ENCODE results near the gene ZNF157.
"Not testable (repeated sequence)": the region's sequence is repeated elsewhere in the genome, so short reads cannot be mapped to it uniquely, and the experiment has no call there.

ZNF157 gene

DNA sequence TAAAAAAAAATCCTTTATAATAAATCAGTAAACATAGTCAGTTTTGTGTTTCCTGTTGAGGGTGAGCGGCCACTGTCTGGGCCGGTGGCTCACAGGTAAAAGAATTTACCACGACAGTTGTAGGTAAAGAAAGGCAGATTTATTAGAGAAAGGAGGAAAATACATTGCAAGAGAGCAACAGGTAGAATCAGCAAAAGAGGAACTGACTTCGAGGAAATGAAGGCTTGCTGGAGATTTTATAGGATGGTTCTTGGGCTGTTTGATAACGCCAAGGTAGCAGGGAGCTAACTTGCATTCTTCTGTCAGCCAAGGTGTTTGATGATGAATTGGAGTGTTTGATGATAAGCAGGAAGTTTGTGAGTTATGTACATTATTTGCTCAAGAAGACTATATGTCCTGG lies 2.8 kb downstream of the ZNF157 start:
- peaks cover 5% of the 10 kb centered on the region for H3K9me3 ChIP-seq (ENCODE audit: control insufficient read depth, insufficient read depth, low read depth, low read length)
- no peak overlapping the region for H3K9ac ChIP-seq (ENCODE audit: low read length)
- H3K27me3 ChIP-seq (ENCODE audit: control insufficient read depth, insufficient read depth, low read length), result no peaks in the 10 kb centered on the region
- H3K36me3 ChIP-seq (ENCODE audit: control insufficient read depth, insufficient read depth, low read length), result no peaks in the 10 kb centered on the region
- H3K4me3 ChIP-seq (ENCODE audit: low read depth, low read length), result no peak overlapping the region
- H3K4me1 ChIP-seq (ENCODE audit: control insufficient read depth, insufficient read depth, low read length), result peaks cover 11% of the 10 kb centered on the region
- no peak overlapping the region for H3K27ac ChIP-seq (ENCODE audit: low read depth, low read length)

GRCh38 chrX:47380268-47380667 lies 9.9 kb downstream of the ZNF157 start:
- no peaks in the 10 kb centered on the region for H3K36me3 ChIP-seq (ENCODE audit: control insufficient read depth, insufficient read depth, low read length)
- H3K9me3 ChIP-seq (ENCODE audit: control insufficient read depth, insufficient read depth, low read depth, low read length), result peaks cover 5% of the 10 kb centered on the region; the same call in 1 of the 2 replicates
- H3K4me3 ChIP-seq (ENCODE audit: low read depth, low read length), result no peak overlapping the region
- peaks cover 33% of the 10 kb centered on the region for H3K4me1 ChIP-seq (ENCODE audit: control insufficient read depth, insufficient read depth, low read length)
- H3K27ac ChIP-seq (ENCODE audit: low read depth, low read length), result no peak overlapping the region
- no peak overlapping the region for H3K9ac ChIP-seq (ENCODE audit: low read length)
- H3K27me3 ChIP-seq (ENCODE audit: control insufficient read depth, insufficient read depth, low read length), result no peaks in the 10 kb centered on the region

DNA sequence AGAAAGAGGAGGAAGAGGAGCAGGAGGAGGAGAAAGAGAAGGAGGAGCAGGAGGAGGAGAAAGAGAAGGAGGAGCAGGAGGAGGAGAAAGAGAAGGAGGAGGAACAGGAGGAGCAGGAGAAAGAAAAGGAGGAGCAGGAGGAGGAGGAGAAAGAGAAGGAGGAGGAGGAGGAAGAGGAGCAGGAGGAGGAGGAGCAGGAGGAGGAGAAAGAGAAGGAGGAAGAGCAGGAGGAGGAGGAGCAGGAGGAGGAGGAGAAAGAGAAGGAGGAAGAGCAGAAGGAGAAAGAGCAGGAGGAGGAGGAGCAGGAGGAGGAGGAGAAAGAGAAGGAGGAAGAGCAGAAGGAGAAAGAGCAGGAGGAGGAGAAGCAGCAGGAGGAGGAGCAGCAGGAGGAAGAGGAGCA lies 10.5 kb downstream of the ZNF157 start:
- H3K4me1 ChIP-seq (ENCODE audit: control insufficient read depth, insufficient read depth, low read length), result peaks cover 33% of the 10 kb centered on the region
- not testable (repeated sequence) for H3K27me3 ChIP-seq (ENCODE audit: control insufficient read depth, insufficient read depth, low read length); H3K4me3 ChIP-seq (ENCODE audit: low read depth, low read length); H3K9ac ChIP-seq (ENCODE audit: low read length); H3K27ac ChIP-seq (ENCODE audit: low read depth, low read length); H3K36me3 ChIP-seq (ENCODE audit: control insufficient read depth, insufficient read depth, low read length); H3K9me3 ChIP-seq (ENCODE audit: control insufficient read depth, insufficient read depth, low read depth, low read length)

DNA sequence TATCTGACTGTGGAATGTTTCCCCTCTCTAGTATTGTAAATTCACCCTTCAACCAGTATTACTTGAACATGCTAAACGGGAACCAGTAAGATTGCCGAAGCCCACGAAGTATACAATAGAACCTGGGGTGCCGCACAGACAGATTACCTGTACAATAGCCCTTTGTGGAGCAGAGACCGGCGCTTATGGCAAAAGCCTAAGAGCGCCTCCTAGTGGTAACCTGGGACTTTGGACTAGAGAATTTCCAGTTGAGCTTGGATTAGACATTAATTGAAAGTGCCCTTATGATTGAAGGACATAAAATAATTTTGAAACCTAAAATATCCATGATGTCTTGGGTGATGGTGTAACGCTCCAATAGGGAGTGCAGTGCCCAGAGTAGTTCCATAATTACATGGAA lies 14.1 kb downstream of the ZNF157 start:
- Histone ChIP-seq H3K4me3 (ENCODE audit: low read depth, low read length) (no peak overlapping the region), H3K9ac (ENCODE audit: low read length) (no peak overlapping the region), H3K9me3 (ENCODE audit: control insufficient read depth, insufficient read depth, low read depth, low read length) (no peaks in the 10 kb centered on the region), H3K36me3 (ENCODE audit: control insufficient read depth, insufficient read depth, low read length) (no peaks in the 10 kb centered on the region), H3K27ac (ENCODE audit: low read depth, low read length) (no peak overlapping the region), H3K4me1 (ENCODE audit: control insufficient read depth, insufficient read depth, low read length) (peaks cover 26% of the 10 kb centered on the region), H3K27me3 (ENCODE audit: control insufficient read depth, insufficient read depth, low read length) (no peaks in the 10 kb centered on the region)

GRCh38 chrX:47390780-47391179 lies 20.4 kb downstream of the ZNF157 start:
- no peaks in the 10 kb centered on the region for H3K27me3 ChIP-seq (ENCODE audit: control insufficient read depth, insufficient read depth, low read length)
- no peaks in the 10 kb centered on the region for H3K4me1 ChIP-seq (ENCODE audit: control insufficient read depth, insufficient read depth, low read length)
- H3K36me3 ChIP-seq (ENCODE audit: control insufficient read depth, insufficient read depth, low read length), result no peaks in the 10 kb centered on the region
- peaks cover 7% of the 10 kb centered on the region; the same call in 1 of the 2 replicates for H3K9me3 ChIP-seq (ENCODE audit: control insufficient read depth, insufficient read depth, low read depth, low read length)
- no peak overlapping the region for H3K9ac ChIP-seq (ENCODE audit: low read length)
- no peak overlapping the region for H3K27ac ChIP-seq (ENCODE audit: low read depth, low read length)
- no peak overlapping the region for H3K4me3 ChIP-seq (ENCODE audit: low read depth, low read length)

- Histone ChIP-seq H3K4me1 (ENCODE audit: control insufficient read depth, insufficient read depth, low read length) (no peaks in the 10 kb centered on the region), H3K9ac (ENCODE audit: low read length) (no peak overlapping the region), H3K27ac (ENCODE audit: low read depth, low read length) (no peak overlapping the region), H3K4me3 (ENCODE audit: low read depth, low read length) (no peak overlapping the region), H3K9me3 (ENCODE audit: control insufficient read depth, insufficient read depth, low read depth, low read length) (peaks cover 61% of the 10 kb centered on the region), H3K27me3 (ENCODE audit: control insufficient read depth, insufficient read depth, low read length) (no peaks in the 10 kb centered on the region), H3K36me3 (ENCODE audit: control insufficient read depth, insufficient read depth, low read length) (peaks cover 11% of the 10 kb centered on the region)
These were observed 42.8 kb downstream of the ZNF157 start for GRCh38 chrX:47413179-47413594.

DNA sequence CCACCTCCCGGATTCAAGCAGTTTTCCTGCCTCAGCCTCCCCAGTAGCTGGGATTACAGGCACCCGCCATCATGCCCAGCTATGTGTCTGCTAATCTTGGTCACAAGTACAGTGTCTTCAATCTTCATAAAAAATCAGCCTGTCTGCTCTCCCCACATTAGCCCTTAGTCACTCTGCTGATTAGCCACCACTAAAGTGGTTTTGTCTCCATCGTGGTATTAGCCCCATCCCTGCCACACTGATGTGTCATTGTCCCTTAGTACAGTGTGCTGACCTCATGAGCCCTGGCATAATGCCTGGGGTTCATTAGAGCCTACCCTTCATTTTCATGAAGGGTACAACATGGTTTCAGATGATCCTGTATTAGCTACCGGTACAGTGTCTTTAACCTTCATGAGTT lies 49.9 kb downstream of the ZNF157 start:
- Histone ChIP-seq H3K9me3 (ENCODE audit: control insufficient read depth, insufficient read depth, low read depth, low read length) (peaks cover 46% of the 10 kb centered on the region; the same call in 1 of the 2 replicates), H3K4me1 (ENCODE audit: control insufficient read depth, insufficient read depth, low read length) (no peaks in the 10 kb centered on the region), H3K27ac (ENCODE audit: low read depth, low read length) (no peak overlapping the region)

GRCh38 chrX:47420962-47421361 lies 50.6 kb downstream of the ZNF157 start:
- Histone ChIP-seq H3K36me3 (ENCODE audit: control insufficient read depth, insufficient read depth, low read length) (no peaks in the 10 kb centered on the region), H3K27ac (ENCODE audit: low read depth, low read length) (no peak overlapping the region), H3K27me3 (ENCODE audit: control insufficient read depth, insufficient read depth, low read length) (no peaks in the 10 kb centered on the region), H3K9ac (ENCODE audit: low read length) (no peak overlapping the region), H3K4me3 (ENCODE audit: low read depth, low read length) (no peak overlapping the region), H3K4me1 (ENCODE audit: control insufficient read depth, insufficient read depth, low read length) (no peaks in the 10 kb centered on the region), H3K9me3 (ENCODE audit: control insufficient read depth, insufficient read depth, low read depth, low read length) (peaks cover 44% of the 10 kb centered on the region; the same call in 1 of the 2 replicates)

More for the DNA sequence above, 49.9 kb downstream of the ZNF157 start:
- H3K9ac ChIP-seq (ENCODE audit: low read length), result no peak overlapping the region
- H3K4me3 ChIP-seq (ENCODE audit: low read depth, low read length), result no peak overlapping the region
- H3K36me3 ChIP-seq (ENCODE audit: control insufficient read depth, insufficient read depth, low read length), result no peaks in the 10 kb centered on the region
- no peaks in the 10 kb centered on the region for H3K27me3 ChIP-seq (ENCODE audit: control insufficient read depth, insufficient read depth, low read length)

DNA sequence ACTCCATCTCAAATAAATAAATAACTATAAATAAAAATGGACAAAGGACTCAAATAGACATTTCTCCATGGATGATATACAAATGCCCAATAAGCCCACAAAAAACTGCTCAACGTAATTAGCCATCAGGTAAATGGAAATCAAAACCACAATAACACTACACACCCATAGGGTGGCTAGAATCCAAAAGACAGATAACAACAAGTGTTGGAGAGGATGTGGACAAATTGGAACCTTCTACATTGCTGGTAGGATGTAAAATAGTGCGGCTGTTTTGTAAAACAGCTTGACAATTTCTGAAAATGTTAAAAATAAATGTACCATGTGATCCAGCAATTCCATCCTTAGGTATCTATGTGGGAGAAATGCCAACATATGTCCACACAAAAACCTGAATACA lies 52.1 kb downstream of the ZNF157 start:
- H3K4me1 ChIP-seq (ENCODE audit: control insufficient read depth, insufficient read depth, low read length), result no peaks in the 10 kb centered on the region
- H3K27me3 ChIP-seq (ENCODE audit: control insufficient read depth, insufficient read depth, low read length), result no peaks in the 10 kb centered on the region
- H3K36me3 ChIP-seq (ENCODE audit: control insufficient read depth, insufficient read depth, low read length), result no peaks in the 10 kb centered on the region
- H3K27ac ChIP-seq (ENCODE audit: low read depth, low read length), result no peak overlapping the region
- no peak overlapping the region for H3K4me3 ChIP-seq (ENCODE audit: low read depth, low read length)
- H3K9me3 ChIP-seq (ENCODE audit: control insufficient read depth, insufficient read depth, low read depth, low read length), result peaks cover 40% of the 10 kb centered on the region; the same call in 1 of the 2 replicates
- no peak overlapping the region for H3K9ac ChIP-seq (ENCODE audit: low read length)

DNA sequence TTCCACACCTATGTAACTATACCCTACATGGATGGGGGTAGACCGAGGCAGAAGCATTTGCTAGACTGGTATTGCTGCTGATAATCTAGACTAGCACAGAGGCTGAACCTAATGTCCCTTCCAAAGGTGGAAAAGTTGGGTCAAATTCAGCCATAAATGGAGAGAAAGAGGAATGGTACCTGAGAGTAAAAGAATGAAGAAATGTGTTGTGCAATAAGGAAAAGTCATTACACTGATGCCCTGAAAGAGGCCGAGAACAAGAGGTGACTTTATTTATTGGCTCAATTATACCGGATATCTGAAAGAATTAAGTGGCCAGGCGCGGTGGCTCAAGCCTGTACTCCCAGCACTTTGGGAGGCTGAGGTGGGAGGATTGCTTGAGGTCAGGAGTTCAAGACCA lies 60.5 kb downstream of the ZNF157 start:
- Histone ChIP-seq H3K27me3 (ENCODE audit: control insufficient read depth, insufficient read depth, low read length) (no peaks in the 10 kb centered on the region), H3K4me3 (ENCODE audit: low read depth, low read length) (no peak overlapping the region), H3K9me3 (ENCODE audit: control insufficient read depth, insufficient read depth, low read depth, low read length) (peaks cover 14% of the 10 kb centered on the region; the same call in 1 of the 2 replicates), H3K36me3 (ENCODE audit: control insufficient read depth, insufficient read depth, low read length) (no peaks in the 10 kb centered on the region), H3K4me1 (ENCODE audit: control insufficient read depth, insufficient read depth, low read length) (no peaks in the 10 kb centered on the region), H3K9ac (ENCODE audit: low read length) (no peak overlapping the region), H3K27ac (ENCODE audit: low read depth, low read length) (no peak overlapping the region)

DNA sequence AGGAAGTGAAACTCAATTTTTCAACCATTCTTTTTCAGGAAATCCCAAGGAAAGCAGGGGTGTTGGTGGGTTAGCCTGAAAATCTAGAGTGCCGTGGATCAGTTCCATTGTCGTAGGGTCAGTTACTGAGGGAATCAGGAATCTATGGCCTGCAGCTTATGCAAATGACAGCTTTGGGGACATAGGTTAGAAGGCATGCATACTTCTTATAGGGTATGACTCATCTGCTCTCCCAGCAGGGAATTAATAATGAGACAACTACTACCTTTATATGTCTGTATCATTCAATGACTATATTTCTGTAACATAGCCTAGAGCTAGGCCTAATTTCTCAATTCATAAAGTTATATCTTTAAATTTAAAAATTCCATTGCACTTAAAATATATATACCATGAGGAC lies 76.1 kb downstream of the ZNF157 start:
- Histone ChIP-seq H3K27me3 (ENCODE audit: control insufficient read depth, insufficient read depth, low read length) (no peaks in the 10 kb centered on the region), H3K9me3 (ENCODE audit: control insufficient read depth, insufficient read depth, low read depth, low read length) (peaks cover 61% of the 10 kb centered on the region), H3K27ac (ENCODE audit: low read depth, low read length) (no peak overlapping the region), H3K36me3 (ENCODE audit: control insufficient read depth, insufficient read depth, low read length) (peaks cover 27% of the 10 kb centered on the region), H3K4me3 (ENCODE audit: low read depth, low read length) (no peak overlapping the region), H3K9ac (ENCODE audit: low read length) (no peak overlapping the region), H3K4me1 (ENCODE audit: control insufficient read depth, insufficient read depth, low read length) (no peaks in the 10 kb centered on the region)

GRCh38 chrX:47446971-47447370 lies 76.6 kb downstream of the ZNF157 start:
- no peak overlapping the region for H3K27ac ChIP-seq (ENCODE audit: low read depth, low read length)
- no peaks in the 10 kb centered on the region for H3K4me1 ChIP-seq (ENCODE audit: control insufficient read depth, insufficient read depth, low read length)
- H3K9me3 ChIP-seq (ENCODE audit: control insufficient read depth, insufficient read depth, low read depth, low read length), result peaks cover 64% of the 10 kb centered on the region
- H3K9ac ChIP-seq (ENCODE audit: low read length), result no peak overlapping the region
- H3K27me3 ChIP-seq (ENCODE audit: control insufficient read depth, insufficient read depth, low read length), result no peaks in the 10 kb centered on the region
- no peak overlapping the region for H3K4me3 ChIP-seq (ENCODE audit: low read depth, low read length)
- H3K36me3 ChIP-seq (ENCODE audit: control insufficient read depth, insufficient read depth, low read length), result peaks cover 29% of the 10 kb centered on the region

All from HUES6 (cell line).